Activated CD8-positive, alpha-beta memory T cell treated with anti-CD3 and anti-CD28 coated beads, Interleukin-2, amount 50 U/mL, for 24 hours (primary cell): Measurements from ENCODE around the gene NTRK3.

Experiments used
- DNase-seq: peaks from one replicate; pipeline ENCODE4 v3.0.0-alpha.2; 2020; ENCODE audit errors: extremely low read depth

The NTRK3 gene

DNA sequence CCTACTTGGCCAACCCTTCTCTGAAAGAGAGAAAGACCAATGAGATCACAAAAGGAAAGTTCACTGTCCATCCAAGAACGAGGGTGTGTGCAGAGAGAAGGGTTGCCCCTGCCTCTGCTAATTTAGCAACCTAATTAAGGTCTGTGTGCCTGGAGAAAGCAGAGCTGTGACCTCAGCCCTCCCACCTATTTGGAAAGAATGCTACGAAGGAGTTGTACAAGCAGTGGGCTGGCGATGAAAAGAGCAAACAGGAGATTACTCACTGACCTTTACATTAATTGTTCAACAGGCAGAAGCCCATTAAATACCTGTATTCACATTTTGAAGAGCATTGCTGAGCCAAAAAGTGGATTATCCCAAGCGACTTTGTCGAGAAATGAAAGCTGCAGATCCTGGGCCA is 314.9 kb downstream of the NTRK3 start:
- DNase-seq, result no peak

DNA sequence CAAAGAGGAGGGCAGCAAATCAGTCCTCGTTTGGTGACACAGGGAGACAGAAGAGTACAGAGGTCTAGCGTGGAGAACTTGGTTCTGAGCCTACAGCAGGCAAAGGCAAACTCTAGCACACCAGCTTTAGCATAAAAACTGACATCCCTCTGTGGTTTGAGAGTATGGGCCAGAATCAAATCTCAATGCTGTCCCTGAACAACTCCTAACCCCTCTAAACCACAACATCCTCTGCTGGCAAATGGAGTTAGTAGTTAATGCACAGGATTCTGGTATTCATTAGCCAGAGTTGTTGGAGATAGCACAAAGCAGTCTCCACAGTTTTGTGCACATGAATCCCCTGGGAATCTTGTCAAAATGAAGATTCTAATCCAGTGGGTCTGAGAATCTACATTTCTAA is 315.8 kb downstream of the NTRK3 start:
- no peak for DNase-seq

DNA sequence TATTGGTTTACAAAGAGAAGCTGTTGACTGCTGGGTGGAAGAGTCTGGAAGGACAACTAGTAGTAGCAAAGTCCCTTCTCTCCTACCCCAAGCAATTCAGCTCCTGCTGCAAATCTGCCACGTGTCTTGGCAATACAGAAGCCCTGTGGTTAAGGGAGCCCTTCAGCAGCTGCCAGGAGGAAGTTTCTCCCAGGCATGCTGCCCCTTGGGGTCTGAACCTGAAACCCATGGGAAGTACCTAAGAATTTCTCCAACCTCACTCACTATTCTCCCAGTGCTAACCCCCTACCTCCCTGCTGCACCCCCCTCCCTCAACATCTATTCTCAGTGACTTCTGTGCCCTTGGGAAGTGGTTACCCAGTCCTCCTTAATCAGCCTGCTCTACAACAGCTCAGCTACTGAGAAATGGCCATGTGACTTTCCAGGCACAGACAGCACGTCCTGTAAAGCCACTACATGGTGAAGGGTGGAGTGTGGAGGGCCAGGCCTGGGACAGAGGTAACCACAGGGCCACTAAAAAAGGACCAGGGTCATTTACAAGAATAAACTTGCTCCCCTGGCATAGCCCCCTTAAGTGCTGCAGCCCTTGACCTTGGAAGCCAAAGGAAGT is 316.6 kb downstream of the NTRK3 start:
- no peak for DNase-seq

DNA sequence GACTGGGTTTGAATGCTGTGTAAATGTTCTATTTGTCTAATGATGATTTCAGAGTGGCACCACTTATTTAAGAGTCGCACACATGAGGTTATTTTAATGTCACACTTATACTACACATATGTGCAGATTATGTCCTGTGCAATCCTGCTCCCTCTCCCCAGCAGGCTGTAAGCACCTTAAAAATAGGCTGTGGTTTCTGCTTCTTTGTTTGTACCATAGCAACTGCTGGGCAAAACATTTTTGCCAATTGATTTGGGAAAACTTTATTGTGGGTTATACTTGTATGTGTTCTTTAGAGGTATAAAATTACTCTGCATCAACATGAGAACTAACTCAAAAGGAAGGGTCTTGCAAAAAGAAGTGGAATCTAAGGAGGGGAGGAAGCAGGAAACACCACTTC is 318.5 kb downstream of the NTRK3 start:
- no peak for DNase-seq

DNA sequence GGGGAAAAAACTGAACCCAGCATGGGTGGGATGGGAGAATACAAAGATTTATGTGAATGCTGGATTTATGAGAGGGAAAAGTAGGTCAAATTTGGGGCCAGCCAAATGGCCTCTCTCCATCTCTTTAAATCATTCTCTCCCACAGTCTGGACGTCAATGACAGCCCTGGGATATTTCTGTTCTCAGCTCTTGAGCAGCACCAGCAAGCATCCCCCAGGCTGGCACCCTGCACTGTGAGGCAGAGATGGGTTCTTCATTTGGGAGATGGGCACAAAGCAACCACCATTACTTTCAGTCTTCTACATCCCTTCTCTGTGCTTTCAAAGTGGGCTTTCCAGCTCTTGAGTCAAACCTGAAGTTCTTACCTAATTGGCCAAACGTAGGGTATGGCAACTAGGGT is 321.0 kb downstream of the NTRK3 start:
- DNase-seq, result no peak

DNA sequence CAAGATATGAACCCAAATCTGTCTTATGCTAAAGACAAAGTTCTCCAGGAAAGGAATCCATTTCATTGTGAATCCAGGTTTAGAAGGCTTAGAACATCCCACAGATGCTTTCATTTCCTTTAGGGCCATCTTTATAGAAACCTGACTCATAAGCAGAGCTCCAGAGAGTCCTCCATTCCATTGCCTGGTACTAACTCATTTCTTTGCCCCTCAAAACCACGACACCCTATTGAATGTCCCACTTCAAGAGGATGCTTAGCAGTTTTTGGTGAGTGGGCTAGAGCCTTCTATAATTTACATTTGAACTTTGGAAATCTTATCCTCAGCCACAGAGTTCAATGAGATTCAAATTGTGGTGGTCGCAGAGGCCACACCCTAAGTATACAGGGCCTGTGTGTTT is 325.0 kb downstream of the NTRK3 start:
- no peak for DNase-seq

DNA sequence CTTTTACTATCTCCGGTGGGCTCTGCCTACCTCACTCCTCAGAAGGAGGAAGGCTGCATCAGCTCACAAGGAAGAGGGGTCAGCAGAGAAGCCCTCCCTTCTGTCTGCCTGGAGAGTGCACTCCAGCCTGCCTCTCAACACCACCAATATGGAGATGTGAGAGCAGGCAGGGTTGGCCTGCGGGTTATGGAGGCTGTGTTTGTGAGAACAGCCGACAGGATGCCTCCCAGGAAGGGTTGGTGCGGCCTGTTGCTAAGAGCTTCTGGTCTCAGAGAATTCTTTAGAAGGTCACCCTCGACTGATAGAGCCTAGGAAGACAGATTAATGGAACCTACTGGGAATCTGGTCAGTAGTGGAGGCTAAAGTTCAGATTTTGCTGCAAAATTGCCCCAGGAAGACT is 326.1 kb downstream of the NTRK3 start:
- DNase-seq, result no peak

DNA sequence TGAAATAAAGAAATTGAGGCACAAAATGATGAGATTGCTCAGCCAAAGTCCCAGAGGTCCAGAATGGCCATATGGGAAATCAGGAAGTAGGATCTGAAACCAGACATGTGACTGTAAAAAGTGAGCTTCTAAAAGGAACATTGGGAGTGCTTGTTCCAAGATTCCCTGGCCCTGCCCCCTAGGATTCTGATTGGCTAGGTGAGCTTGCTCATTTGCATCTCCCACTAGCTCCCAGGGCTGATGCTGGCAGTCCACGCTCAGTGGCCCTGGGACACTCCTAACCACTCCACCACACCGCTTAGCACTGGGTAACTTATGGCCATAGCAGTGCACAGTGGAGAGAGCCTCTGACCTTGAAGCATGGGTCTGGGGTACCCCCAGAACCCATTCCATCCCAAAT is 326.7 kb downstream of the NTRK3 start:
- DNase-seq, result no peak

DNA sequence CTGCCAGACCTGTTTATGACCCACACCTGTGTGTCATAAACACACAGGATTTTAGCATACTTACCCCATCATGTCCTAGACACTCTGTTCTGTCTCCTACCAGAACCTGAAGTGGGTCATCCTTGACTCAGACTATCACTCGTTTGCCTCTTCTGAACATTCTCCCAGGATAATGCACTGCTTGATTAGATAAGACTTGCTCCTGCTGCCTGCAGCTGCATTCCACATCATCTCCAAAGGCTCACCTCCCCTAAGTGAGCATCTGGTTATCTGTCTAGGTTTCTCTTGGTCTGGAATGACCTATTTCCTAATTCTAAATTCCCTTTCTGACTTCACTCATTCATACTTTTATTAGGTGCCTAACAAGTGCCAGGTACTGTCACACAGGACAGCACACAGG is 332.1 kb downstream of the NTRK3 start:
- no peak for DNase-seq

DNA sequence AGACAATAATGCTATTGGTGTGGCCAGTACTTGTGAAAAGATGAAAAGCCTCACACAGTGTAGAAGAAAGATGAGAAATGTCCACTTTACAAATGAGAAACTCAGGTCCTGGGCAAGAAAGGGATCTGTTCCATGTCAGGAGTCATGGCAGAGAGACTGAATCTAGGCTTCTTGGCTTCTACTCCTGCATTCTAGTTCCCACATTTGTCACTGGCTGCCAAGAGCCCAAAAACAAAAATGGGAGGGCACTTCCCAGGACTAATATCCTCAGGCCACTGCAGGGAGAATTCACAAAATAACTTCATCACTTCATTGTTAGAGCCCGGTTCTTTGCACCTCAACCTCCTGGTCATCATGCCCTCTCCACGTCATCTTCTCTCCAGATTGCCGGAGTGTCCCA is 337.5 kb downstream of the NTRK3 start:
- DNase-seq, result no peak

DNA sequence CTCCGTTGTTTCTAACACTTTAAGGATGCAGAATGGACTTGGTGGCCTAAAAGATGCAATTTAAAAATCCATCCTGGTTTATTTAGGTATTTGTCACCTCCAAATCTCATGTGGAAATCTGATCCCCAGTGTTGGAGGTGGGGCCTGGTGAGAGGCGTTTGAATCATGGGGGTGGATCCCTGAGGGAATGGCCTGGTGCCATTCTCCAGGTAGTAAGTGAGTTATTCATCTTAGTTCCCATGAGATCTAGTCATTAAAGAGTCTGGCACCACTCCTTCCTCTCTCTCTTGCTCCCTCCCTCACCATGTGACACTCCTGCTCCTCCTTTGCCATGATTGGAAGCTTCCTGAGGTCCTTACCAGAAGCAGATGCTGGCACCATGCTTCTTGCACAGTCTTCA is 339.1 kb downstream of the NTRK3 start:
- no peak for DNase-seq

DNA sequence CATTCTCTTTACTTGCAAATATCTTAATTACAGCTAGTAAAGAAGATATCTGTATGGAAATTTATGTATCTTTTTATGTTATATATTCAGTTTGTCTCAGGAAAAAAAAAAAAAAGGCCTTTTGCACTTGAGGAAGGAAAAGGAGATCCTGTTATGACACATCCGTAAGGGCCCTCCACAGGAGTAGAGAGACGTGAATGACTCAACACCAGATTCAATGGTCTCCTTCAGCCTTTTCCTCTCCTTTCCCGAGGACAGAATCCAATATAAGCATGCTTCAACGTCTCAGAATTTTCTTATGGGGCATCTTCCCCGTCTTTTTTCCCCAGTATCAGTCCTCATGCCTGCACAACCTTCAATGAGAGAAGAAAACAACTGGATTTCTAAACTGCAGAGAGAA is 340.3 kb downstream of the NTRK3 start:
- no peak for DNase-seq

DNA sequence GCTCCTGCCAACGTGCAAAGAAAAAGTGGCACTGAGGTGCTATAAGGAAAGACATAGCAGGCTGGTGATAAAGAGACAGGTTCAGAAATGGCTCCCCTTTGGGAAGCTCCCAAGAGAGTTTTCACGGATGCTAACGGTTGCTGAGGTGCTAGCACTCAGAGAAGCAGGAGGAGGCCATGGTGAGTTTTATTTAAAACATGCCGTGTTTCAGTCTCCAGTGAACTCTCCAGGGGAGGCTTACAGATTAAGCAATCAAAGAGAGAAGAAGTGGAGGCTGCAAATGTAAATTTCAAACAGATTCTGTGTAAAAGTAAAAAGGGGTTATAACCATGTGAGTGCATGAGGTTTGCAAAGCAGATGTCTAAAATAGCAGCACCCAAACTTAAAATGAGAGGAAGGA is 346.2 kb downstream of the NTRK3 start:
- DNase-seq, result no peak

DNA sequence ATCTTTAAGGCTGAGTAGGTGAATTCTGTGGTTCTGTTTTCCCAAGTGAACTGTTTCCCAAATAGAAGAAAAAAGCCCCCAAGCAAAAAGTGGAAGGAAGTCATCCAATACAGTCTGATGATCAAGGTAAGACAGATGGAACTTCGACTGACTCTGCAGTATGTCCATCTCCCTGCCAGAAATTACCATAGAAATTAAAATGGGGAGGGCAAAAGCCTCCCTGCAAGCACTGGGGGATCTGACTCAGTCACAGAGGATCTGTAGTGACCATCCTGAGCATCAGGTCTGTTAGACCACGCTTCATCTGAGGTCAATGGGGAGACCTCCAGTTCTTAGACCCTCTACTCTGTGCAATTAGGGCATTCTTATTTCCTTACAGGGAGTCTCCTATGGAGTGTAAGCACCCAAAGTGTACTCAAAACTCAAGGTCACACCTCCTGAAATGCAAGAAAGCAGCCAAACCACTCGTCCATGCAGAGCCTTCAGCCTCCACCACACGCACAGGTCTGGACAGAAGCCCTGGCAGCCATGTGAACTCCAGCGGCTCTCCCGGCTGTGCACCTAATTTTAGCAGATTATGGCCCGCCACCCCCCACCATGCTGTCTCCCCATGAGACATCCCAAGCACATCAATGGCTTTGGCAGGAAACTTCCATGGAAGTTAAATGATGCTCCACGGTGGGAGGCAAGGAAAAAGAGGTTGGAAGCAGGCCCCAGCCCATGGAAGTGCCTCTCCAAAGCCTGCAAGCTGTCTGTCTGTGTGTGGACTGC is 348.7 kb downstream of the NTRK3 start:
- DNase-seq, result no peak

DNA sequence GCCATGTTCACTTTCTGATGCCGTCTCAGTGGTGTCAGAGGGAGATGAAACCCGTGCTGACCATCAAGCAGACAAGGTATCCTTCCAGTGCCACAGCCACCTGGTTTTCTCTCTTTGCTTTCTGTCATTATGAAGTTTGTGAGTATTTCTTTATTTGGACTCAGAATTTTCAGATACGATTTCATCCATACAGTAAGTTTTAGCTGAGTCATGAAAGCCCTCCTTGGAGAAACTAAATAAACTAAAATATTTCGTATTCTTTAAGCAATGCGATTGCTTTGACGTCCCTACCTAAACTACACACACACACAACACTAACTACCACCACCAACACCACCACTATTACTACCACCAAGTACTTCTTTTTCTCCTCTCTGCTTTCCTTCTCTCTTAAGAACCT is 350.1 kb downstream of the NTRK3 start:
- DNase-seq, result no peak

DNA sequence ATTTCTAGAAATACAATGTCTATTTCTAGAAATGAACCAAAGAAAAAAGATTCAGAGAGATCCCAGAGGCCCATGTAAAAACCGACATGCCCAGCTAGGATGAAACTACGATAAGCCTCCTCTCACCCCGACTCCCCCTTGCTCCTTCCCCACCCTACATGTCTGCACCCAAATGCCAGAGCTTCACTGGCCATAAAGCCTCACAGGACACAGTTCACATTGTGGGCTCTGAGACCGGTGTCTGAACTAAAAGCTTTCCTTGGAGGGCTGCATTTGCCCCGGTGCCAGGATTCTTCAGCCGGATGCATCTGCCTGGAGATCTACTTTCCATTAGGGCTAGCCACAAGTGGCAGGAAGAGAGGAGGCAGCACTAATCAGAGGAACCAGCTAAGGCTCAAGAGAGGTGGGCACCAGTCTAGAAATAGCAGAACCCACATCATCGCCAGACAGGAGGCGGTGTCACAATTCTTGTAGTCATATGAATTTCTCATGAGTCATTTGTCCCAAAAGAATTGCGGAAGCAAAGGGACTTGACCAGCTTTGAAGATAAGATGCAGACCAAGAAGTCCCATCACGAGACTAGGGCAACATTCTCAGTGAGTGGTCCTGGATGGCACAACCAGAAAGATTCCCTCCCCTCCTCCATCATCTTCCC is 353.6 kb downstream of the NTRK3 start:
- no peak for DNase-seq

DNA sequence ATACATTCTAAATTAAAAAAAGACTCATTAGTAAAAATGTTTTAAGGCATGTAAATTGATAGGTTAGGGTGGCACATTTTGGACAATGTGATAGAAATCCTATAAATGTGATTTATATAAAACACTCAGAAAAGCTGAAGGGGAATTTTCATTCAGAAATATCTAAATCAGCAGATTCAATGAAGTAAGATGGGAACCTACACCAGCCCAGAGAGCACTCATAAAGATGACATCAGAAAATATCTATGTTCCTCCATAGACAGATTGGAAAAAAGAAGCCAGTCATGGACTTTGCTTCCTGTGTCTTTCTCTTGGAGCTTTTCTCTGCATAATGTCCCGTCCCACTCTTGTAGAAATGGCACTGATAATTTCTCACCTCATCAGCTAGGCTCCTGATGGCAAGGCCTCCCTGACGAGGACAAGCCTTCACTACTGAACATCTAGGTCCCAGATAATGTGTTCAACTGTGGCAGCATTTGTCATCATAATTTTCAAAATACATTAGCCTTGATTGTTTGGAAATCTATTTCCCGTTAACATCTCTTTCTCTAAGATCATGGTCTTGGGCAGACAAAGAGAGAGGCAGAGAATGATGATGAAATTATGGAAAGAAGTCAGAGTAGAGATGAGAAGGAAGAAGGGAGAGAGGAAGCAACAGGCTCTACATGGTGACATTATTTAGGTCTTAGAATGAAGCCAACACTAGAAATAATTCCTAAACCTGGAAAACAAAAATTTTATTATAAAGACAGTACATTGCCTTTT is 354.4 kb downstream of the NTRK3 start:
- no peak for DNase-seq

DNA sequence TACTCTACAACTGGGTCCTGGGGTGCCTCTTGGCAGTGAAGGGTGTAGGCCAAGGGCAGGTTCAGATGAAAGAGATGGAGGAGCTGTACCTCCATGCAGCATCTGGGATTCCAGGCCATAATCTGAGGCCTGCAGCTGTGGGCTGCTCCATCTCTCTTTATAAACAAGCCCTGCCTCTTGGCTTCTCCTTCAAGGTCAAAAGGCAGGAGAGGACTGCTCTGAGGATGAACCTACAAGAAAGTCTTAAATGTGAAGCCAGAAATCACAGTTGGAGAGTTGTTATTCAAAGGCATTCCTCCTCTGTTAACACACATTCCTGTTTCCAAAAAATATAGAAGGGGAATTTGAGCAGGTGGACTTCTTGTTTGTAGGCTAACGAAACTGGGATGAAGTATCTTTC is 355.5 kb downstream of the NTRK3 start:
- no peak for DNase-seq

DNA sequence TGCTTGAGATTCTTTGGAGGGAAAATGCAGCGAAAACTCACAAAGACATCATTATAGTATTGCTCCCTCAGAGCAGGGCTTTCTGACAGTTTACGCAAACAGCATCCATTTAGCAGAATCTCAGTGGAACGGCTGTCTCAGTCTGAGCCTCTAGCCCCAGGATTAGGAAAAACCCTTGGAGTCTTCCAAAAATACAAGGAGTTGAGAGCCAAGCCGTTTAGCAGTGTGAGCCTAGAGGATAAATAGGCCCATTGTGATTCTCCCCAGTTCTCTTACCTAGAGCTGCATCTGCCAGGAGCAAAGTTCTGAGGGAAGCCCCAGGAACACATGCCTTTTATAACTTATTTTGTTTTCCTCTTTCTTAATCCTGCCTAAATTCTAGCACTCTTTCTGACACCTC is 359.6 kb downstream of the NTRK3 start:
- no peak for DNase-seq

DNA sequence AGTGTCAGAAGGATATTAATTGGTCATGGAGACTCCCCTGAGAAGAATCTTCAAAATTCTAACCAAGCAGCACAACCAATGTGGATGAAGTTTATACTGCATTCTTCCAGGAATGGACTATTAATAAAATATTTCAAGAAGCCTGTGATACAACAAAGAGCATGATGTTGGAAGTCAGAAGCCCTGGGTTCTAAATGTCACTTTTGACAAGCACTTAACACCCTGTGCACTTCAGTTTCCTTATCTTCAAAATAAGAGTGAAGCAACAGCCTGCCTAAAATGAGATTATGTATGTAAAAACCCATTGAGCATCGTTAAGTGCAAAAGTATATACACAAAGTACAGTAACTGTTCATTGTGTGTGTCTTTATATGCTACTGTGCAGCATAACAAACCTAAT is 369.4 kb downstream of the NTRK3 start:
- no peak for DNase-seq

DNA sequence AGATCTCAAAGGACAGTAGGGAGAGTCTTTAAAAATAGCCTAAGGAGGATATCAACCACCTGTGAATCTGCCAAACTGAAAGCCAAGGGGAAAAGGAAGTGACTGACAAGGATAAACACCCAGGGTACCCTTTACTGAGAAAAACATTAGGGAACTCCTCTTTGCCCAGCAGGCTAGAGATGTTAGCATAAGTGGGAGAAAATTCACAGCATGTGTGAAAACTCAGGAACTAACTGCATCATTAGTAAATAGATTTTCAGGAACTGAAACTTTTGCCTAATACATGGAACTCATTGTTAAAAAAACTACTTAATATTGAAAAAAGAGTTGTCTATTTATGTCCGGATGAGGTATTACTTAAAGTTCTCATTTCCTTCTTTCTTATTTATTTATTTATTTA is 375.5 kb downstream of the NTRK3 start:
- DNase-seq, result no peak

DNA sequence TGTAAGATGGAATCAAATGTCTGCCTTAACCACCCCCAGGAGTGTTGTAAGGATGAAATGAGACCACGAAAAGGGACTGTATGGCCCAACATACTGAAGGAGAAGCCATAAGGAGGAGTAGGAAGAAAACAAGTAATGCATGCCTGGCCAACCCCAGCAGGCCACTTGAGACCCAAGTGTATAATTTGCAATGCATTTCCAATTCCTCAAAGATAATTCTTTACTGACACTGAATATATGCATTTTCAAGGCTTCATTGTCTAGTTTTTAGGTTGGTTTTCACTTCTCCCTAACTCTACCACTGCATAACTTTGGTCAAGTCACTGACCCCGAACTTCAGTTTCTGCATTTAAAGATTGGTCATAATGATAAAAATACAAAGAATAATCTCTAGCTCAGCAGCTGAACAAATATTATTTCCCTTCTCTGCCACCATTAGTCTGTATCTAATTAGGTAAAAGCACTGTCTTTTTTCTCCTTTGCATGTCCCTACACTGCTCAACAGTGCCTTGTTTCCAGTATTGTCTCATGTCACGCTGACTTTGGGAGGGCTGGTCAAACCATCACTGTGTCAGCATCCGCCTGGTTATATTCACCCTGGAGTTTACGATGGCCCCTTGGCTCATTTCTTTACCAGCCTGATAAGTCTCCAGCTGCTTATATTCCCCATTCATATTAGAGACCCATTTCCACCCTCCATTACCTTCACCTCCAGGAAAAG is 378.6 kb downstream of the NTRK3 start:
- no peak for DNase-seq
